Activated naive CD4-positive, alpha-beta T cell treated with anti-CD3 and anti-CD28 coated beads, Interleukin-2, amount 50 U/mL, for 72 hours (primary cell): ENCODE data around the gene RBM4. TPM values are rescaled to one million over a fixed set of nuclear protein-coding genes. Genes with fewer than 3 reads are reported as not detected.
A peak's percentile ranks its signal among the peaks of the same experiment; 100 is the strongest.

Experiments used
- ATAC-seq, 2 donors: fragments of 150-1000 bp; cut with Tn5 transposase; 2 replicates each; pipeline ENCODE4 v1.10.0; 2021; ENCODE audit warnings: mild to moderate bottlenecking in 2 of 2, moderate library complexity in 2 of 2
- DNase-seq, 2 donors: peaks; one replicate each; pipeline ENCODE4 v3.0.0; 2021 to 2022; ENCODE audit warnings: low spot score in 2 of 2
- H3K27ac Mint-ChIP-seq, 2 donors: one replicate each; pipeline ENCODE4 v1.8.0; 2022; ENCODE audit warnings: mild to moderate bottlenecking in 2 of 2, mixed read lengths in 2 of 2
- H3K36me3 Mint-ChIP-seq, 2 donors: one replicate each; pipeline ENCODE4 v1.8.0; 2022; ENCODE audit warnings: mixed read lengths in 2 of 2
- H3K9me3 Mint-ChIP-seq, 2 donors: one replicate each; pipeline ENCODE4 v1.8.0; 2022; ENCODE audit warnings: mixed read lengths in 2 of 2
- total RNA-seq, 2 donors: library from RNA; stranded (reverse); gene quantifications; one replicate each; pipeline ENCODE4 v1.2.3, GENCODE V29; 2022

Gene RBM4
- total RNA-seq, 2 donors from 2014 or later: 87.0 to 132 TPM

- H3K36me3 Mint-ChIP-seq: peaks cover 21 to 29% of the 10 kb centered on the region in 2 donors
- no peak for ATAC-seq
- H3K9me3 Mint-ChIP-seq: no peaks in the 10 kb centered on the region
- DNase-seq: no peak
- H3K27ac Mint-ChIP-seq: no peak overlapping the region
Observed at GRCh38 chr11:66674964-66675602, 36.6 kb downstream of the RBM4 start.

- DNase-seq (peak in 1 of 2 donors; percentile 44), ATAC-seq (no peak)
- peaks cover 21 to 29% of the 10 kb centered on the region in 2 donors for H3K36me3 Mint-ChIP-seq
- H3K9me3 Mint-ChIP-seq: no peaks in the 10 kb centered on the region
- peak overlapping the region; percentile 98 to 100 for H3K27ac Mint-ChIP-seq
Observed at GRCh38 chr11:66676282-66676919, 37.9 kb downstream of the RBM4 start.

- ATAC-seq: no peak
- DNase-seq: peak in 1 of 2 donors; percentile 50
- peaks cover 21 to 29% of the 10 kb centered on the region in 2 donors for H3K36me3 Mint-ChIP-seq
- no peaks in the 10 kb centered on the region for H3K9me3 Mint-ChIP-seq
- H3K27ac Mint-ChIP-seq: peak overlapping the region; percentile 98 to 100
Observed at GRCh38 chr11:66676931-66677598, 38.6 kb downstream of the RBM4 start.

GRCh38 chr11:66677599-66678375 is 39.3 kb downstream of the RBM4 start, which contains the start of gene RBM4B:
TSS of gene RBM4B (minus strand) at chr11:66677887. CDS start at chr11:66677079, 808 bp downstream.
- Mint-ChIP-seq H3K27ac (peak within 1 kb of the TSS; percentile 98 to 100), H3K9me3 (no peaks in the 10 kb centered on the region), H3K36me3 (peaks cover 21 to 29% of the 10 kb centered on the region in 2 donors)
- ATAC-seq (peak; percentile 93 to 94), DNase-seq (peak; percentile 96 to 97)

GRCh38 chr11:66680966-66681645 is 42.6 kb downstream of the RBM4 start:
- Mint-ChIP-seq H3K36me3 (peaks cover 11 to 18% of the 10 kb centered on the region in 2 donors), H3K9me3 (no peaks in the 10 kb centered on the region), H3K27ac (no peak overlapping the region)
- ATAC-seq (no peak), DNase-seq (peak in 1 of 2 donors; percentile 28)

- DNase-seq (peak in 1 of 2 donors; percentile 40), ATAC-seq (no peak)
- Mint-ChIP-seq H3K9me3 (no peaks in the 10 kb centered on the region), H3K27ac (no peak overlapping the region), H3K36me3 (no peaks in the 10 kb centered on the region)
Observed at GRCh38 chr11:66683877-66684276, 45.4 kb downstream of the RBM4 start.

GRCh38 chr11:66684635-66685034 is 46.1 kb downstream of the RBM4 start:
- no peaks in the 10 kb centered on the region for H3K9me3 Mint-ChIP-seq
- no peak for DNase-seq
- H3K36me3 Mint-ChIP-seq: no peaks in the 10 kb centered on the region
- H3K27ac Mint-ChIP-seq: no peak overlapping the region
- no peak for ATAC-seq

- Mint-ChIP-seq H3K27ac (peak overlapping the region in 1 of 2 donors; percentile 61), H3K36me3 (no peaks in the 10 kb centered on the region), H3K9me3 (no peaks in the 10 kb centered on the region)
- ATAC-seq (no peak), DNase-seq (no peak)
Observed at GRCh38 chr11:66685276-66686099, 47.0 kb downstream of the RBM4 start.

GRCh38 chr11:66686100-66686785 is 47.7 kb downstream of the RBM4 start:
- no peaks in the 10 kb centered on the region for H3K9me3 Mint-ChIP-seq
- peak overlapping the region in 1 of 2 donors; percentile 61 for H3K27ac Mint-ChIP-seq
- DNase-seq (no peak), ATAC-seq (no peak)
- no peaks in the 10 kb centered on the region for H3K36me3 Mint-ChIP-seq

- H3K9me3 Mint-ChIP-seq: no peaks in the 10 kb centered on the region
- ATAC-seq: no peak
- H3K27ac Mint-ChIP-seq: no peak overlapping the region
Observed at GRCh38 chr11:66686801-66687750, 48.6 kb downstream of the RBM4 start.

GRCh38 chr11:66687831-66688281 is 49.4 kb downstream of the RBM4 start:
- ATAC-seq (no peak), DNase-seq (no peak)
- Mint-ChIP-seq H3K36me3 (no peaks in the 10 kb centered on the region), H3K27ac (no peak overlapping the region), H3K9me3 (no peaks in the 10 kb centered on the region)

More at GRCh38 chr11:66686801-66687750, 48.6 kb downstream of the RBM4 start:
- H3K36me3 Mint-ChIP-seq: no peaks in the 10 kb centered on the region
- DNase-seq: no peak

GRCh38 chr11:66688561-66689534 is 50.3 kb downstream of the RBM4 start:
- DNase-seq (no peak), ATAC-seq (no peak)
- Mint-ChIP-seq H3K9me3 (no peaks in the 10 kb centered on the region), H3K36me3 (no peaks in the 10 kb centered on the region), H3K27ac (no peak overlapping the region)
